Posterior vena cava (tissue), 2 donors: ENCODE measurements around the gene MMP27. TPM values are rescaled to one million over a fixed set of nuclear protein-coding genes. Genes with fewer than 3 reads are reported as not detected.

ENCODE experiments used
- DNase-seq: peaks from one replicate; pipeline ENCODE4 v3.0.0-alpha.2; 2020; ENCODE audit warnings: low spot score
- intact Hi-C, 2 donors: fragments of 100-400 bp; cut with DNase I; formaldehyde crosslinking; loops; one replicate each; pipeline versions ENCODE4 v1.14.1 to v1.14.2; 2022 to 2023
- total RNA-seq, 2 donors: library from RNA; stranded (reverse); fragmentation: NEBNext Ultra II Directional; extraction: Animal tissue kit (Norgen Biotek cat#: 25700); gene quantifications; one replicate each; pipeline ENCODE4 v1.2.1, GENCODE V29; 2021
- donor health status: DM: yes; HTN: yes; CAD: no.
- donor health status: DM: yes; HTN: yes; CAD: no.

MMP27 gene
- total RNA-seq, 2 donors from 2014 or later: 0.14 to 0.32 TPM

- no peak for DNase-seq
- intact Hi-C loops: no loop called here
Observed at GRCh38 chr11:102647430-102647829, 58.1 kb downstream of the MMP27 start.

GRCh38 chr11:102643941-102644340 is 61.6 kb downstream of the MMP27 start:
- intact Hi-C loops: no loop called here
- DNase-seq: no peak

Other genes starting within 250 kb of the MMP27 start
- not detected for gene MMP7, start 175.0 kb downstream of the MMP27 start, total RNA-seq
- not detected for gene MMP20, start 80.4 kb downstream of the MMP27 start, total RNA-seq
- 1 to 10 TPM in 1 of 2 donors, under 1 TPM in 1; 0.67 to 1.2 TPM for gene MMP8, start 19.2 kb upstream of the MMP27 start, total RNA-seq
- not detected for gene MMP10, start 74.9 kb upstream of the MMP27 start, total RNA-seq
- 1 to 10 TPM in 1 of 2 donors, under 1 TPM in 1; 0.46 to 1.4 TPM for gene MMP1, start 92.4 kb upstream of the MMP27 start, total RNA-seq
- gene MMP3, start 137.8 kb upstream of the MMP27 start, total RNA-seq: under 1 TPM; 0.14 to 0.60 TPM
- gene MMP12, start 169.2 kb upstream of the MMP27 start, total RNA-seq: not detected
- not detected for gene MMP13, start 250.0 kb upstream of the MMP27 start, total RNA-seq